Endothelial cell of umbilical vein (primary cell): ENCODE data around the gene EFHC2. TPM values are rescaled to one million over a fixed set of nuclear protein-coding genes. Genes with fewer than 3 reads are reported as not detected.

Experiments used
- BruUV-seq: library from RNA; stranded (reverse); fragments of 400-500 nt; replicated peaks from 2 replicates; lab custom pipeline; 2021; lab: Mats Ljungman, UMichigan
- CTCF ChIA-PET: fragments of 300-600, 350-600 bp; sonication (Branson Sonifier 250); formaldehyde crosslinking; loops from one replicate; lab custom pipeline; 2021; ENCODE audit warnings: antibody characterized with exemption, inconsistent platforms; lab: Charles Lee
- POLR2A ChIA-PET: fragments of 300-600, 350-600 bp; sonication (Branson Sonifier 250); formaldehyde crosslinking; loops from one replicate; lab custom pipeline; 2021; ENCODE audit warnings: antibody characterized with exemption, inconsistent platforms; lab: Charles Lee
- DNase-seq: peaks from one replicate; pipeline ENCODE4 v3.0.0-alpha.2; 2011; ENCODE audit warnings: low read depth, low spot score
- FAIRE-seq: peaks from 2 replicates; lab custom pipeline; 2011; peaks lifted over from hg19 to GRCh38; lab: Jason Lieb, UNC
- H2AFZ ChIP-seq: 2 replicates; pipeline ENCODE4 v1.6.0; 2012; ENCODE audit warnings: low read depth, low read length, control low read depth, inconsistent platforms
- H3K27ac ChIP-seq: 2 replicates; pipeline ENCODE4 v1.5.1; 2011; ENCODE audit warnings: low read depth, mild to moderate bottlenecking, control low read depth, low read length, moderate library complexity; ENCODE audit not compliant: insufficient read depth
- H3K27me3 ChIP-seq, 2 experiments: 2 replicates each; pipeline versions ENCODE4 v1.6.0 to v1.6.1; 2011; ENCODE audit warnings: low read length in 2 of 2, mixed read lengths in 1 of 2; ENCODE audit not compliant: control insufficient read depth in 2 of 2, insufficient read depth in 2 of 2
- H3K36me3 ChIP-seq, 2 experiments: 2 replicates in 1 of 2; 3 replicates in 1 of 2; pipeline ENCODE4 v1.5.1; 2011; ENCODE audit warnings: low read length in 2 of 2, mild to moderate bottlenecking in 1 of 2, moderate library complexity in 1 of 2; ENCODE audit not compliant: control insufficient read depth in 2 of 2, insufficient read depth in 2 of 2; ENCODE audit errors: extremely low read depth in 1 of 2
- H3K4me1 ChIP-seq: 3 replicates; pipeline ENCODE4 v1.5.1; 2011; ENCODE audit warnings: mild to moderate bottlenecking, low read length; ENCODE audit not compliant: control insufficient read depth, insufficient read depth; ENCODE audit errors: extremely low read depth
- H3K4me2 ChIP-seq: 2 replicates; pipeline ENCODE4 v1.6.1; 2011; ENCODE audit warnings: low read length, control low read depth, mixed read lengths; ENCODE audit not compliant: insufficient read depth
- H3K4me3 ChIP-seq, 3 experiments: fragments of 200-600 bp in 1 of 3; sonication (generic), shearing (Covaris generic) in 1 of 3; replicated peaks in 1 of 3; 2 replicates each; pipeline ENCODE4 v1.5.1; 2011 to 2016; ENCODE audit warnings: control low read depth in 3 of 3, low read length in 3 of 3, mild to moderate bottlenecking in 2 of 3, inconsistent platforms in 1 of 3, low read depth in 1 of 3, moderate library complexity in 1 of 3; ENCODE audit not compliant: insufficient read depth in 1 of 3
- H3K79me2 ChIP-seq: 2 replicates; pipeline ENCODE4 v1.6.0; 2012; ENCODE audit warnings: low read length, inconsistent platforms; ENCODE audit not compliant: control insufficient read depth, insufficient read depth
- H3K9ac ChIP-seq: replicated peaks from 2 replicates; pipeline ENCODE3; 2011; ENCODE audit warnings: low read length, control low read depth; ENCODE audit not compliant: insufficient read depth; ENCODE audit errors: extremely low read depth
- H3K9me1 ChIP-seq: replicated peaks from 3 replicates; pipeline ENCODE4 v1.6.0; 2011; ENCODE audit warnings: mild to moderate bottlenecking, low read length; ENCODE audit not compliant: control insufficient read depth, insufficient read depth; ENCODE audit errors: extremely low read depth
- H3K9me3 ChIP-seq: replicated peaks from 2 replicates; pipeline ENCODE4 v1.5.1; 2012; ENCODE audit warnings: low read length, inconsistent platforms; ENCODE audit not compliant: control insufficient read depth, insufficient read depth
- H4K20me1 ChIP-seq: replicated peaks from 2 replicates; pipeline ENCODE3; 2011; ENCODE audit warnings: mild to moderate bottlenecking, low read length; ENCODE audit not compliant: control insufficient read depth, insufficient read depth; ENCODE audit errors: extremely low read depth
- EZH2 ChIP-seq: IDR thresholded peaks from 2 replicates; pipeline ENCODE4 v1.6.1; 2012; ENCODE audit warnings: borderline replicate concordance, low read depth, mild to moderate bottlenecking, moderate library complexity, low read length, inconsistent platforms; ENCODE audit not compliant: severe bottlenecking
- FOS ChIP-seq: IDR thresholded peaks from 2 replicates; pipeline ENCODE4 v1.6.1; 2011; ENCODE audit warnings: mild to moderate bottlenecking, low read length, moderate library complexity, borderline replicate concordance; ENCODE audit not compliant: insufficient read depth
- GATA2 ChIP-seq: IDR thresholded peaks from 2 replicates; pipeline ENCODE4 v1.7.0; 2011; ENCODE audit warnings: low read depth, mild to moderate bottlenecking, moderate library complexity, mixed read lengths, low read length; ENCODE audit not compliant: insufficient read length, insufficient read depth
- JUN ChIP-seq: IDR thresholded peaks from 2 replicates; pipeline ENCODE4 v1.6.1; 2011; ENCODE audit warnings: borderline replicate concordance, low read depth; ENCODE audit not compliant: insufficient read length, insufficient read depth
- MYC ChIP-seq: IDR thresholded peaks from one replicate; pipeline ENCODE4 v1.6.1; 2011; ENCODE audit warnings: mild to moderate bottlenecking, low read depth, low read length
- POLR2A ChIP-seq: IDR thresholded peaks from 2 replicates; pipeline ENCODE4 v1.6.1; 2012; ENCODE audit warnings: low read depth, mild to moderate bottlenecking, control low read depth, low read length
- POLR2AphosphoS5 ChIP-seq: IDR thresholded peaks from 2 replicates; pipeline ENCODE4 v1.6.1; 2012; ENCODE audit warnings: low read depth, mild to moderate bottlenecking, control low read depth, low read length, moderate library complexity; ENCODE audit not compliant: insufficient read depth
- dilution Hi-C: fragments of 300-500 bp; cut with MboI; formaldehyde crosslinking; loops from one replicate; pipeline ENCODE4 v1.15.0; 2019; ENCODE audit warnings: low sequenced_read_pairs; ENCODE audit not compliant: extremely low pct_ligation_motif_present
- intact Hi-C: fragments of 100-400 bp; cut with micrococcal nuclease; formaldehyde crosslinking; loops from one replicate; pipeline ENCODE4 v1.10.0; 2022
- polyA plus RNA-seq, 4 experiments: library from polyadenylated mRNA; depleted of rRNA in 3 of 4; stranded (reverse) in 3 of 4; unstranded in 1 of 4; fragments of >200 nt; gene quantifications; 2 replicates each; pipeline versions ENCODE4 v1.2.1 to v1.2.3, GENCODE V29; 2011 to 2012; ENCODE audit warnings: missing spikeins in 1 of 4
- total RNA-seq: library from RNA; stranded (reverse); gene quantifications from 2 replicates; pipeline ENCODE4 v1.2.3, GENCODE V29; 2021
- TF ChIP-seq, protein P1 (sequence below): IDR thresholded peaks from 2 replicates; pipeline ENCODE4 v1.6.1; 2011; ENCODE audit not compliant: insufficient read depth, insufficient read length
- TF ChIP-seq, protein P2 (sequence below), 2 donors: IDR thresholded peaks; 1 replicate in 1 of 2; 2 replicates in 1 of 2; pipeline ENCODE4 v1.5.1; 2011; ENCODE audit warnings: low read length in 2 of 2, mild to moderate bottlenecking in 2 of 2, moderate library complexity in 2 of 2, control low read depth in 1 of 2, inconsistent platforms in 1 of 2, low read depth in 1 of 2; ENCODE audit not compliant: insufficient read depth in 1 of 2; ENCODE audit errors: extremely low read depth in 1 of 2

EFHC2 gene
- total and polyA plus RNA-seq, 2 donors (not counting 3 experiments of a cell fraction or from before 2014, with no cell fraction given): not detected

DNA sequence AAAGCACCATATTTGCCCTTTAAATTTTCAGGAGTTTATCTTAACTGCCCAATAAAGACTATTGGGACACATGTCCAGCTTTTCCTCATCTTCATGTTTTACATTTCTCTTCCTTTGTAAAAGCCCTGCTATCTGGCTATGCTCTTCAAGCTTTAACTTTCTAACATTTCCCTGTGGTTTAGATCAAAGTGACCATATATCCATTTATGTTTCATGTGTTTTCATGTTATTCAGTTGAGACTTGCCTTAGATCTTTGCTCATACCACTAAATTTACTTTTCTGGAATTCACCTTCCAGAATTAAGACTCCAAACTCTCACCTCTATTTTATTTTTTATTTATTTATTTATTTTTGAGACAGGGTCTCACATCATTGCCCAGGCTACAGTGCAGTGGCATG, 78.5 kb downstream of the EFHC2 start:
- TF ChIP-seq POLR2AphosphoS5 (no peak), JUN (no peak), FOS (no peak), MYC (no peak), POLR2A (no peak), EZH2 (no peak), GATA2 (no peak)
- TF ChIP-seq, protein P1, sequence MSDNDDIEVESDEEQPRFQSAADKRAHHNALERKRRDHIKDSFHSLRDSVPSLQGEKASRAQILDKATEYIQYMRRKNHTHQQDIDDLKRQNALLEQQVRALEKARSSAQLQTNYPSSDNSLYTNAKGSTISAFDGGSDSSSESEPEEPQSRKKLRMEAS: no peak
- TF ChIP-seq, protein P2, sequence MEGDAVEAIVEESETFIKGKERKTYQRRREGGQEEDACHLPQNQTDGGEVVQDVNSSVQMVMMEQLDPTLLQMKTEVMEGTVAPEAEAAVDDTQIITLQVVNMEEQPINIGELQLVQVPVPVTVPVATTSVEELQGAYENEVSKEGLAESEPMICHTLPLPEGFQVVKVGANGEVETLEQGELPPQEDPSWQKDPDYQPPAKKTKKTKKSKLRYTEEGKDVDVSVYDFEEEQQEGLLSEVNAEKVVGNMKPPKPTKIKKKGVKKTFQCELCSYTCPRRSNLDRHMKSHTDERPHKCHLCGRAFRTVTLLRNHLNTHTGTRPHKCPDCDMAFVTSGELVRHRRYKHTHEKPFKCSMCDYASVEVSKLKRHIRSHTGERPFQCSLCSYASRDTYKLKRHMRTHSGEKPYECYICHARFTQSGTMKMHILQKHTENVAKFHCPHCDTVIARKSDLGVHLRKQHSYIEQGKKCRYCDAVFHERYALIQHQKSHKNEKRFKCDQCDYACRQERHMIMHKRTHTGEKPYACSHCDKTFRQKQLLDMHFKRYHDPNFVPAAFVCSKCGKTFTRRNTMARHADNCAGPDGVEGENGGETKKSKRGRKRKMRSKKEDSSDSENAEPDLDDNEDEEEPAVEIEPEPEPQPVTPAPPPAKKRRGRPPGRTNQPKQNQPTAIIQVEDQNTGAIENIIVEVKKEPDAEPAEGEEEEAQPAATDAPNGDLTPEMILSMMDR (IDR thresholded peaks at IDR 0.05; ENCODE audit: extremely low read depth in 1 of 2, insufficient read depth in 1 of 2, low read depth in 1 of 2, low read length in 2 of 2): no peak
- H3K4me2 ChIP-seq: no peak overlapping the region
- dilution Hi-C loops (no loop called here), intact Hi-C loops (no loop called here)
- H3K79me2 ChIP-seq: no peaks in the 10 kb centered on the region
- no peak for DNase-seq
- no peaks in the 10 kb centered on the region for H3K27me3 ChIP-seq
- no peak overlapping the region for H3K9ac ChIP-seq
- H3K9me1 ChIP-seq: no peaks in the 10 kb centered on the region
- ChIA-PET CTCF (no interaction called here), POLR2A (no interaction called here)
- H3K36me3 ChIP-seq: no peaks in the 10 kb centered on the region
- no peaks in the 10 kb centered on the region for H4K20me1 ChIP-seq
- no peak overlapping the region for H3K27ac ChIP-seq
- no peak overlapping the region for H3K4me3 ChIP-seq
- no peak overlapping the region for H2AFZ ChIP-seq
- FAIRE-seq: no peak
- no peaks in the 10 kb centered on the region for H3K9me3 ChIP-seq
- H3K4me1 ChIP-seq: no peaks in the 10 kb centered on the region
- BruUV-seq: no TSS peak
